Lower lobe of right lung (tissue), 2 donors: Measurements from ENCODE around the gene NUP210L. TPM values are rescaled to one million over a fixed set of nuclear protein-coding genes. Genes with fewer than 3 reads are reported as not detected.

ENCODE experiments used
- ATAC-seq, 2 donors: fragments of 200-7000 bp; cut with Tn5 transposase; one replicate each; pipeline ENCODE4 v1.9.1; 2020 to 2022; ENCODE audit warnings: mild to moderate bottlenecking in 2 of 2, moderate library complexity in 2 of 2
- DNase-seq: peaks from one replicate; pipeline ENCODE4 v3.0.0-alpha.2; 2020
- H3K27ac ChIP-seq: fragments of 200-600 bp; one replicate; pipeline ENCODE4 v1.8.0; 2022
- H3K27me3 ChIP-seq: fragments of 200-600 bp; one replicate; pipeline ENCODE4 v1.8.0; 2022; ENCODE audit warnings: low read depth
- H3K36me3 ChIP-seq: fragments of 200-600 bp; one replicate; pipeline ENCODE4 v1.8.0; 2022; ENCODE audit warnings: mild to moderate bottlenecking
- H3K4me1 ChIP-seq: fragments of 200-600 bp; one replicate; pipeline ENCODE4 v1.8.0; 2022
- H3K4me3 ChIP-seq: fragments of 200-600 bp; one replicate; pipeline ENCODE4 v1.8.0; 2022; ENCODE audit warnings: mild to moderate bottlenecking
- H3K9me3 ChIP-seq: fragments of 200-600 bp; one replicate; pipeline ENCODE4 v1.8.0; 2022
- intact Hi-C: fragments of 100-400 bp; cut with DNase I; formaldehyde crosslinking; loops from one replicate; pipeline ENCODE4 v1.11.0; 2022
- total RNA-seq: library from RNA; stranded (reverse); fragmentation: NEBNext Ultra II Directional; extraction: Animal tissue kit (Norgen Biotek cat#: 25700); gene quantifications from one replicate; pipeline ENCODE4 v1.2.1, GENCODE V29; 2021
- TF ChIP-seq, protein P1 (sequence below): fragments of 200-600 bp; IDR thresholded peaks from one replicate; pipeline ENCODE4 v1.8.0; 2022; ENCODE audit warnings: antibody characterized with exemption, mild to moderate bottlenecking
- donor health status: DM: no; HTN: yes; CAD: no; lungs with severe emphysema.

The NUP210L gene
- total RNA-seq, 1 donor from 2014 or later, result 1.7 TPM

DNA sequence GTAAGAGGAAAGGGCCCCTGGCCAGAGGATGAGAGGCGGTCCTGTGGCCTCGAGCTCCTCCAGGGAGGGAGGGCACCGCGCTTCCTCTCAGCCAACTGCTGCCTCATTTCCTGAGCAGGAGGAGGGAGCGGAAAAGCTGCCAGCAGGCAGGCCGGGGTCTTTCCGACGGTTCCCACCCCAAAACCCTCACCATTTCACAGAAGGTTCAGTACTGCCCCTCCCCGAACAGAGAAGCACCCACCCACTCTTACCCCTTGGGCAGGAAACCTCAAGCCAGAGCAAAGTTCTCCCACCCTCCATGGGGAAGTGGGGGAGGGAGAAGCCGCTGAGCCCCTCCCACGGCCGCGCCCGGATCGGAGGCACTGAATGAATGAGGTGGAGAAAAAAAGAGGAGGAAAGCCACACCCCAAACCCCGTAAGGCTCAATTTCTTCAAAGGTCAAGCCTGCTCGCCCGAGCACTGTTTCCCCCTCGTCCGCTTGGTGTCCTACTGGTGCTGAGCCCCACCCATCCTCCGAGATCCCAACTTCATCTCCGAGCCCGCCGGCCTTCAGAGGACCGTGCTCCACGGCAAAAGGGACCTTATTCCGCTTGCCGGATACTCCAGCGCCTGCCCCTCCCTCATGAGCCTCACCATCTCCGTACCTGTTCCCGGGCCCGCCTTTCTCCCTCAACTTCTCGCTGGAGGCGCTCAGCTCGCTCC is 27.6 kb upstream of the NUP210L start:
- ATAC-seq (peak; percentile 84 to 85), DNase-seq (peak; percentile 92)
- peak overlapping the region; percentile 99 for H3K4me3 ChIP-seq
- no peaks in the 10 kb centered on the region for H3K9me3 ChIP-seq
- intact Hi-C loops, result no loop called here
- H3K27ac ChIP-seq, result peak overlapping the region; percentile 97
- TF ChIP-seq, protein P1, sequence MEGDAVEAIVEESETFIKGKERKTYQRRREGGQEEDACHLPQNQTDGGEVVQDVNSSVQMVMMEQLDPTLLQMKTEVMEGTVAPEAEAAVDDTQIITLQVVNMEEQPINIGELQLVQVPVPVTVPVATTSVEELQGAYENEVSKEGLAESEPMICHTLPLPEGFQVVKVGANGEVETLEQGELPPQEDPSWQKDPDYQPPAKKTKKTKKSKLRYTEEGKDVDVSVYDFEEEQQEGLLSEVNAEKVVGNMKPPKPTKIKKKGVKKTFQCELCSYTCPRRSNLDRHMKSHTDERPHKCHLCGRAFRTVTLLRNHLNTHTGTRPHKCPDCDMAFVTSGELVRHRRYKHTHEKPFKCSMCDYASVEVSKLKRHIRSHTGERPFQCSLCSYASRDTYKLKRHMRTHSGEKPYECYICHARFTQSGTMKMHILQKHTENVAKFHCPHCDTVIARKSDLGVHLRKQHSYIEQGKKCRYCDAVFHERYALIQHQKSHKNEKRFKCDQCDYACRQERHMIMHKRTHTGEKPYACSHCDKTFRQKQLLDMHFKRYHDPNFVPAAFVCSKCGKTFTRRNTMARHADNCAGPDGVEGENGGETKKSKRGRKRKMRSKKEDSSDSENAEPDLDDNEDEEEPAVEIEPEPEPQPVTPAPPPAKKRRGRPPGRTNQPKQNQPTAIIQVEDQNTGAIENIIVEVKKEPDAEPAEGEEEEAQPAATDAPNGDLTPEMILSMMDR, result no peak
- H3K36me3 ChIP-seq, result peaks cover 22% of the 10 kb centered on the region
- peaks cover 49% of the 10 kb centered on the region for H3K4me1 ChIP-seq
- no peaks in the 10 kb centered on the region for H3K27me3 ChIP-seq

DNA sequence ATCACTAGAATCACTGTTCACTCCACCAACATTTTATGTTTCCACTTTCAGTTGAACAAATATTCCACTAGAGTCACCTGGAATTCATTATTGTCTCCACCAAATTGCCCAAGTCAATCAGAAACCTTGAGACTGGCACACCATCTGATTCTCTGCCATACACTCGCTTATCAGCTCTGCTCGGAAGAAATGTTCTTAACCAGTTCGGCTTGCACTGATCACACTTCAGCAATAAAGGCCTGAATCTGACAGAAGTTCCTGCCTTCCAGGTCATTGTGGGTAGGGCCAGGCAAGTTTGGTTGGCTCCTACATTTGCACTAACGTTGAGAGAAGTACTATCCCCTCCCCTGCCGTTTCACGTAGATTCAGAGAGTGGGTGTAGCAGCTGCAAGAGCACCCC is 27.1 kb upstream of the NUP210L start:
- intact Hi-C loops, result no loop called here
- Histone ChIP-seq H3K4me3 (peak overlapping the region; percentile 99), H3K4me1 (peaks cover 55% of the 10 kb centered on the region)

GRCh38 chr1:154179946-154180687 is 25.2 kb upstream of the NUP210L start:
- H3K27me3 ChIP-seq, result no peaks in the 10 kb centered on the region
- TF ChIP-seq, protein P1, result no peak
- H3K27ac ChIP-seq, result peak overlapping the region; percentile 56
- ATAC-seq, result no peak
- intact Hi-C loops, result no loop called here
- peak overlapping the region; percentile 99 for H3K4me3 ChIP-seq
- DNase-seq, result no peak
- H3K36me3 ChIP-seq, result peaks cover 36% of the 10 kb centered on the region
- H3K4me1 ChIP-seq, result peaks cover 73% of the 10 kb centered on the region
- no peaks in the 10 kb centered on the region for H3K9me3 ChIP-seq

More for the DNA sequence above, 27.1 kb upstream of the NUP210L start:
- ATAC-seq, result no peak
- H3K27ac ChIP-seq, result peak overlapping the region; percentile 97
- H3K36me3 ChIP-seq, result peaks cover 25% of the 10 kb centered on the region
- TF ChIP-seq, protein P1, result no peak
- no peaks in the 10 kb centered on the region for H3K9me3 ChIP-seq
- no peaks in the 10 kb centered on the region for H3K27me3 ChIP-seq
- no peak for DNase-seq

GRCh38 chr1:154178911-154179811 is 24.3 kb upstream of the NUP210L start:
- Histone ChIP-seq H3K4me3 (peak overlapping the region; percentile 13), H3K4me1 (peaks cover 74% of the 10 kb centered on the region), H3K27ac (peak overlapping the region; percentile 56), H3K9me3 (no peaks in the 10 kb centered on the region), H3K27me3 (no peaks in the 10 kb centered on the region), H3K36me3 (peaks cover 46% of the 10 kb centered on the region)
- TF ChIP-seq, protein P1, result no peak
- ATAC-seq (no peak), DNase-seq (no peak)
- intact Hi-C loops, result no loop called here

DNA sequence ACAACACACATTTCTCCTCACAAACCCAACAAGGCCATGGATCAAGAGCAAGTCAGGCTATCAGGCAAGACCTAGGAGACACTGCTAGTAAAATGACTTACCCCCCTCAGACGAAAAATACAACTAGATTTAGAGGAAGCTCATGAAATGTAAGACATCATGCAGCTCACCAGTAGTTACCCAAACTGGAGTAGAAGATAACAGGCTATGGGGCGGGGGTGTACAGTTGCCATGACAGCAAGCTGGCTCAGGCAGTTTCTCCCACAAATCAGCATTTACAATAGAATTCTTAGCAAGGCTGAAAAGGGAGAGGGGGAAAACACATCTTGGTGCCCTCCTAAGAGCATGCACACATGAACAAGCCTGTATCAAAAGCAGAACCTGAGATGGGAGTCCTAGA is 23.1 kb upstream of the NUP210L start:
- TF ChIP-seq, protein P1, result no peak
- peaks cover 68% of the 10 kb centered on the region for H3K4me1 ChIP-seq
- H3K27ac ChIP-seq, result peak overlapping the region; percentile 25
- no peak for DNase-seq
- no peak overlapping the region for H3K4me3 ChIP-seq
- H3K9me3 ChIP-seq, result no peaks in the 10 kb centered on the region
- intact Hi-C loops, result no loop called here
- H3K27me3 ChIP-seq, result no peaks in the 10 kb centered on the region
- no peak for ATAC-seq
- peaks cover 57% of the 10 kb centered on the region for H3K36me3 ChIP-seq
